ENCODE data around the gene SHQ1. TPM values are rescaled to one million over a fixed set of nuclear protein-coding genes. Genes with fewer than 3 reads are reported as not detected.

Gene SHQ1
- total and polyA plus RNA-seq, 2 of the 4 experiments (the other 2 are of a cell fraction): 10.4 to 19.4 TPM

DNA sequence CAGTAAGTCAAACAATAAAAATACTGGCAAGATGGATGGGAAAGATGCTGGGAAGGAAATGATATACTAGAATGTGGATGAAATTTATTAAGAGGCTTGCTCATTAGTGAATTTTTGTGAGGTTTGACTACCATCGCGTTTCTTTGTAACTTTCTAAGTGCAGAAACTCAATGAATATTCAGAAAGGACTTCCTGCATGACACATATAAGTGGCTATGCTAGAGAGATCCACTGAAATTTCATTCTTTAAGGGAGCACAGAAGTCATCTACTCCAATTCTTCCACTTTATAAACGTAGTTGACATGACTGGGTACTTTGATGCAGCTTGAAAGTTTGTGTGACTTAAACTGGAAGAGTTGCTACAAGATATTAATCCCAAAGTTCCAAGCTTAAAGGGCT is 88.0 kb downstream of the SHQ1 start:
- H3K27ac ChIP-seq (ENCODE audit: insufficient read depth, low read length): no peak overlapping the region
- DNase-seq (no peak), ATAC-seq (ENCODE audit: low read depth) (no peak)
- H2BK20ac ChIP-seq (ENCODE audit: low read depth, low read length): no peak overlapping the region
- H3K4me1 ChIP-seq (ENCODE audit: control insufficient read depth, insufficient read depth, low read length): no peaks in the 10 kb centered on the region
- H2AFZ ChIP-seq (replicated peaks; ENCODE audit: low read length, poor library complexity): no peak overlapping the region
- H4K5ac ChIP-seq (ENCODE audit: low read depth, low read length): no peak overlapping the region
- no peaks in the 10 kb centered on the region for H3K36me3 ChIP-seq (ENCODE audit: control insufficient read depth, insufficient read depth, low read length)
- H4K20me1 ChIP-seq (ENCODE audit: insufficient read depth, low read length): no peaks in the 10 kb centered on the region
- no peaks in the 10 kb centered on the region; the same call in 1 of the 2 replicates for H3K9me1 ChIP-seq (ENCODE audit: insufficient read depth, low read length)
- H3K14ac ChIP-seq (replicated peaks; ENCODE audit: low read depth, low read length): no peak overlapping the region
- no peak overlapping the region for H2BK5ac ChIP-seq (ENCODE audit: low read depth, low read length, poor library complexity, severe bottlenecking)
- H3K27me3 ChIP-seq (ENCODE audit: control insufficient read depth, insufficient read depth, low read length): no peaks in the 10 kb centered on the region
- no peak overlapping the region for H3K4me2 ChIP-seq (ENCODE audit: low read depth, low read length)
- TF ChIP-seq MAZ (IDR thresholded peaks at IDR 0.05; ENCODE audit: borderline replicate concordance, low read depth, low read length) (no peak), RAD21 (IDR thresholded peaks at IDR 0.05; ENCODE audit: low read length) (no peak), RCOR1 (IDR thresholded peaks at IDR 0.05; ENCODE audit: insufficient replicate concordance, low read length) (no peak), BHLHE40 (IDR thresholded peaks at IDR 0.05; ENCODE audit: low read depth, low read length) (no peak), NFE2L2 (IDR thresholded peaks at IDR 0.05; ENCODE audit: low read depth, low read length) (no peak), CHD1 (IDR thresholded peaks at IDR 0.05; ENCODE audit: low read depth, low read length) (no peak), SMC3 (IDR thresholded peaks at IDR 0.05; ENCODE audit: low read depth, low read length) (no peak), POLR2A (IDR thresholded peaks at IDR 0.05; ENCODE audit: low read depth, low read length) (no peak), FOS (IDR thresholded peaks at IDR 0.05; ENCODE audit: low read depth, low read length) (no peak), RFX5 (IDR thresholded peaks at IDR 0.05; ENCODE audit: low read depth, low read length) (no peak)
- TF ChIP-seq, protein P1, sequence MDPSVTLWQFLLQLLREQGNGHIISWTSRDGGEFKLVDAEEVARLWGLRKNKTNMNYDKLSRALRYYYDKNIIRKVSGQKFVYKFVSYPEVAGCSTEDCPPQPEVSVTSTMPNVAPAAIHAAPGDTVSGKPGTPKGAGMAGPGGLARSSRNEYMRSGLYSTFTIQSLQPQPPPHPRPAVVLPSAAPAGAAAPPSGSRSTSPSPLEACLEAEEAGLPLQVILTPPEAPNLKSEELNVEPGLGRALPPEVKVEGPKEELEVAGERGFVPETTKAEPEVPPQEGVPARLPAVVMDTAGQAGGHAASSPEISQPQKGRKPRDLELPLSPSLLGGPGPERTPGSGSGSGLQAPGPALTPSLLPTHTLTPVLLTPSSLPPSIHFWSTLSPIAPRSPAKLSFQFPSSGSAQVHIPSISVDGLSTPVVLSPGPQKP (IDR thresholded peaks at IDR 0.05; ENCODE audit: borderline replicate concordance, low read depth, low read length): no peak
- TF ChIP-seq, protein P2, sequence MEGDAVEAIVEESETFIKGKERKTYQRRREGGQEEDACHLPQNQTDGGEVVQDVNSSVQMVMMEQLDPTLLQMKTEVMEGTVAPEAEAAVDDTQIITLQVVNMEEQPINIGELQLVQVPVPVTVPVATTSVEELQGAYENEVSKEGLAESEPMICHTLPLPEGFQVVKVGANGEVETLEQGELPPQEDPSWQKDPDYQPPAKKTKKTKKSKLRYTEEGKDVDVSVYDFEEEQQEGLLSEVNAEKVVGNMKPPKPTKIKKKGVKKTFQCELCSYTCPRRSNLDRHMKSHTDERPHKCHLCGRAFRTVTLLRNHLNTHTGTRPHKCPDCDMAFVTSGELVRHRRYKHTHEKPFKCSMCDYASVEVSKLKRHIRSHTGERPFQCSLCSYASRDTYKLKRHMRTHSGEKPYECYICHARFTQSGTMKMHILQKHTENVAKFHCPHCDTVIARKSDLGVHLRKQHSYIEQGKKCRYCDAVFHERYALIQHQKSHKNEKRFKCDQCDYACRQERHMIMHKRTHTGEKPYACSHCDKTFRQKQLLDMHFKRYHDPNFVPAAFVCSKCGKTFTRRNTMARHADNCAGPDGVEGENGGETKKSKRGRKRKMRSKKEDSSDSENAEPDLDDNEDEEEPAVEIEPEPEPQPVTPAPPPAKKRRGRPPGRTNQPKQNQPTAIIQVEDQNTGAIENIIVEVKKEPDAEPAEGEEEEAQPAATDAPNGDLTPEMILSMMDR (conservative IDR thresholded peaks at IDR 0.05; ENCODE audit: low read depth, low read length): no peak
- TF ChIP-seq, protein P3, sequence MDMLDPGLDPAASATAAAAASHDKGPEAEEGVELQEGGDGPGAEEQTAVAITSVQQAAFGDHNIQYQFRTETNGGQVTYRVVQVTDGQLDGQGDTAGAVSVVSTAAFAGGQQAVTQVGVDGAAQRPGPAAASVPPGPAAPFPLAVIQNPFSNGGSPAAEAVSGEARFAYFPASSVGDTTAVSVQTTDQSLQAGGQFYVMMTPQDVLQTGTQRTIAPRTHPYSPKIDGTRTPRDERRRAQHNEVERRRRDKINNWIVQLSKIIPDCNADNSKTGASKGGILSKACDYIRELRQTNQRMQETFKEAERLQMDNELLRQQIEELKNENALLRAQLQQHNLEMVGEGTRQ (IDR thresholded peaks at IDR 0.05; ENCODE audit: low read depth, low read length): no peak
- no peak overlapping the region for H4K8ac ChIP-seq (ENCODE audit: low read depth in 2 of 2, low read length in 2 of 2)
- no peak overlapping the region for H3K18ac ChIP-seq (ENCODE audit: low read depth, low read length)
- in situ Hi-C loops (cut with MboI; ENCODE audit: low sequenced_read_pairs) (no loop called here), dilution Hi-C loops (cut with HindIII; ENCODE audit: low sequenced_read_pairs, unreplicated experiment) (no loop called here), intact Hi-C loops (cut with micrococcal nuclease) (loop anchor here (10.0 kb wide), 1 partner anchor 475 kb away; no protein-coding TSS in a partner anchor)
- no peak overlapping the region for H4K91ac ChIP-seq (ENCODE audit: insufficient read depth, low read depth, low read length)
- H3K4ac ChIP-seq (ENCODE audit: low read depth, low read length): no peak overlapping the region
- no peak overlapping the region for H2BK120ac ChIP-seq (ENCODE audit: low read depth, low read length)
- no peaks in the 10 kb centered on the region for H3K9me3 ChIP-seq (ENCODE audit: control insufficient read depth, insufficient read depth, low read length)
- BruUV-seq (replicated peaks): no TSS peak
- no peak overlapping the region for H3K9ac ChIP-seq (ENCODE audit: low read depth, low read length)
- ChIA-PET CTCF (no interaction called here), POLR2A (ENCODE audit: unreplicated experiment) (interaction anchor here (0.5 kb wide), 1 partner anchor 366 kb away, joined by 3 read pairs; no protein-coding TSS in a partner anchor)
- WGBS, 2 experiments (ENCODE audit: extremely low coverage in 2 of 2, insufficient read length in 1 of 2): no CpG with 5 or more reads among the region's 3 CpGs
- no peak overlapping the region for H2AK9ac ChIP-seq (replicated peaks; ENCODE audit: low read depth, low read length, poor library complexity)
- H2BK15ac ChIP-seq (ENCODE audit: low read depth, low read length): no peak overlapping the region
- H3K56ac ChIP-seq (ENCODE audit: extremely low read depth, insufficient read depth, low read length): no peak overlapping the region
- H3K79me1 ChIP-seq (ENCODE audit: low read depth in 1 of 2, low read length in 2 of 2): no peaks in the 10 kb centered on the region
- H2AK5ac ChIP-seq (ENCODE audit: low read depth, low read length): no peak overlapping the region
- H3K4me3 ChIP-seq (ENCODE audit: insufficient read depth, low read depth, low read length): no peak overlapping the region
- H3K23ac ChIP-seq (ENCODE audit: low read depth, low read length): no peak overlapping the region
